Fibroblast of skin of abdomen (primary cell): ENCODE results near the gene CRYBB1.
"Not testable (repeated sequence)": the region's sequence is repeated elsewhere in the genome, so short reads cannot be mapped to it uniquely, and the experiment has no call there.

Experiments used
- DNase-seq: peaks from one replicate; pipeline ENCODE4 v3.0.0-alpha.2; 2013

The CRYBB1 gene

GRCh38 chr22:26635117-26635516, 17.3 kb upstream of the CRYBB1 start:
- DNase-seq, result no peak

- no peak for DNase-seq
Measured at GRCh38 chr22:26634189-26634588, 16.4 kb upstream of the CRYBB1 start.

GRCh38 chr22:26632422-26633155, 14.8 kb upstream of the CRYBB1 start:
- no peak for DNase-seq

- DNase-seq, result no peak
Measured at GRCh38 chr22:26631282-26631681, 13.5 kb upstream of the CRYBB1 start.

- DNase-seq, result no peak
Measured at GRCh38 chr22:26629988-26630761, 12.3 kb upstream of the CRYBB1 start.

- no peak for DNase-seq
Measured at GRCh38 chr22:26624803-26625202, 7.0 kb upstream of the CRYBB1 start.

- DNase-seq, result no peak
Measured at GRCh38 chr22:26623984-26624383, 6.2 kb upstream of the CRYBB1 start.

- DNase-seq, result no peak
Measured at GRCh38 chr22:26621663-26622062, 3.8 kb upstream of the CRYBB1 start, which contains the start of gene CRYBA4. TSS of gene CRYBA4 (plus strand) at chr22:26621963. CDS start at chr22:26622597, 634 bp downstream.

- no peak for DNase-seq
Measured at GRCh38 chr22:26620197-26620596, 2.4 kb upstream of the CRYBB1 start.

- DNase-seq, result no peak
Measured at GRCh38 chr22:26619510-26619909, 1.7 kb upstream of the CRYBB1 start.

GRCh38 chr22:26618455-26618854, 628 bp upstream of the CRYBB1 start:
- no peak for DNase-seq

- DNase-seq, result no peak
Measured at GRCh38 chr22:26616650-26617049, 1.2 kb downstream of the CRYBB1 start.

- DNase-seq, result no peak
Measured at GRCh38 chr22:26615830-26616435, 1.9 kb downstream of the CRYBB1 start.

- DNase-seq, result no peak
Measured at GRCh38 chr22:26615149-26615548, 2.7 kb downstream of the CRYBB1 start.

- no peak for DNase-seq
Measured at GRCh38 chr22:26614322-26614721, 3.5 kb downstream of the CRYBB1 start.

- DNase-seq, result not testable (repeated sequence)
Measured at GRCh38 chr22:26613753-26614152, 4.1 kb downstream of the CRYBB1 start.

- DNase-seq, result no peak
Measured at GRCh38 chr22:26612652-26613051, 5.2 kb downstream of the CRYBB1 start.

GRCh38 chr22:26610996-26611395, 6.8 kb downstream of the CRYBB1 start:
- DNase-seq, result no peak

GRCh38 chr22:26610072-26610958, 7.5 kb downstream of the CRYBB1 start:
- DNase-seq, result peak; percentile 86

- DNase-seq, result no peak
Measured at GRCh38 chr22:26609287-26609686, 8.5 kb downstream of the CRYBB1 start.

GRCh38 chr22:26608129-26608528, 9.7 kb downstream of the CRYBB1 start:
- DNase-seq, result no peak

- DNase-seq, result peak; percentile 35
Measured at GRCh38 chr22:26606611-26607010, 11.2 kb downstream of the CRYBB1 start.
